Uterus (tissue), 4 donors: ENCODE results near the gene RAP1GAP. TPM values are rescaled to one million over a fixed set of nuclear protein-coding genes. Genes with fewer than 3 reads are reported as not detected.

Source experiments
- DNase-seq, 2 donors: peaks; one replicate each; pipeline ENCODE4 v3.0.0-alpha.2; 2019 to 2020
- H3K27ac ChIP-seq, 2 donors: fragments of 200-600 bp; sonication (generic); 1 replicate in 1 of 2; 2 replicates in 1 of 2; pipeline ENCODE4 v1.5.1; 2016 to 2018
- H3K27me3 ChIP-seq, 2 donors: fragments of 200-600 bp; sonication (generic); one replicate each; pipeline ENCODE4 v1.5.1; 2018 to 2019; ENCODE audit warnings: control low read depth in 1 of 2
- H3K36me3 ChIP-seq, 2 donors: fragments of 200-600 bp; sonication (generic); one replicate each; pipeline ENCODE4 v1.5.1; 2019; ENCODE audit warnings: control low read depth in 1 of 2
- H3K4me1 ChIP-seq, 2 donors: fragments of 200-600 bp; sonication (generic); one replicate each; pipeline ENCODE4 v1.5.1; 2018 to 2019; ENCODE audit warnings: control low read depth in 1 of 2
- H3K4me3 ChIP-seq, 2 donors: fragments of 200-600 bp; sonication (generic); 1 replicate in 1 of 2; 2 replicates in 1 of 2; pipeline ENCODE4 v1.5.1; 2018 to 2019; ENCODE audit warnings: mild to moderate bottlenecking in 1 of 2
- H3K9me3 ChIP-seq, 2 donors: fragments of 200-600 bp; sonication (generic); one replicate each; pipeline ENCODE4 v1.5.1; 2019; ENCODE audit warnings: control low read depth in 1 of 2
- POLR2A ChIP-seq, 2 donors: fragments of 450-650 bp; IDR thresholded peaks; one replicate each; pipeline ENCODE4 v1.6.1; 2016; ENCODE audit warnings: antibody characterized with exemption in 2 of 2, mild to moderate bottlenecking in 1 of 2, moderate library complexity in 1 of 2
- intact Hi-C: fragments of 100-400 bp; cut with DNase I; formaldehyde crosslinking; loops from one replicate; pipeline ENCODE4 v1.15.1; 2023; ENCODE audit warnings: low total_unique reads
- total RNA-seq, 4 donors: library from RNA; depleted of rRNA in 3 of 4; stranded (reverse); fragments of >200 nt in 3 of 4; gene quantifications; one replicate each; pipeline versions ENCODE4 v1.1.0 to v1.2.4, GENCODE V29; 2014 to 2023
- TF ChIP-seq, protein P1 (sequence below), 4 experiments: fragments of 200-600 bp in 2 of 4; fragments of 450-650 bp in 2 of 4; sonication (generic) in 2 of 4; IDR thresholded peaks; one replicate each; pipeline ENCODE4 v1.5.1; 2016 to 2019; ENCODE audit warnings: antibody characterized with exemption in 4 of 4, mild to moderate bottlenecking in 2 of 4, moderate library complexity in 1 of 4
- donor health status: DM: yes; HTN: yes; CAD: no.

The RAP1GAP gene
- total RNA-seq, 4 donors from 2014 or later = 0.18 to 6.9 TPM; not detected in 2

DNA sequence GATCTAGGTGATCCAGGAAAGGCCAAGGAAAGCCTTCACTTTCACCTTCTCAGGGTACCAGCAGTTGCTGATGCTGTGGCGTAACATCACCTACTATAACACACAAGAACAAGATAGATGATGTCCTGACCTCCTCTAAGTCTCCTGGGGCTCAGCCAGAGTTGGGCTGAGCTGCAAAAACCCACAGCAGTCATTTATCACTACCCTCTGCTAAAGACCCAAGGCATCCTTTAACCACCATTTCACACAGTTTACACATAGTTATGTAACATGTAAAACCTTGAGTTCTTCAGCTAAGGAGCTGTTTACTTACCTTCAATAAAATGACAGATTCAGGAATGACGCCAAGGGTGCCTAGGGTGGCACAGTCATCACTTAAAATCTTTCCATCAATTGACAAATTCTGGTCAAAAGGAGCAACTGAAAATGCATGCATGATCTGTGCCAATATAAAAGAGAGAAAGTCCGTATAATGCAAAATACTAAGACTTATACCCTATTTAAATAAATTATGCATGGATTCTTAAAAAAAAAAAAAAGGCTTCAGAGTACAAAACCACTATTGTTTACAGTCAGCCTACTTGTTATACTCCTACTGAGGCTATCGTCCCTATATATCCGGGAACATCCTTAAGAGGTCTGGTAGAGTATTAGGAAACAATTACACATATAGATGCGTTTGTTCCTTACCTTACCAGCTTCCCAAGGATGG lies 20.7 kb upstream of the RAP1GAP start:
- peaks cover 0 to under 1% of the 10 kb centered on the region in 2 donors for H3K9me3 ChIP-seq
- no peaks in the 10 kb centered on the region for H3K36me3 ChIP-seq
- H3K27me3 ChIP-seq = no peaks in the 10 kb centered on the region
- no peaks in the 10 kb centered on the region for H3K4me1 ChIP-seq
- intact Hi-C loops = no loop called here
- no peak overlapping the region for H3K27ac ChIP-seq
- DNase-seq = no peak
- no peak overlapping the region for H3K4me3 ChIP-seq
- TF ChIP-seq, protein P1, sequence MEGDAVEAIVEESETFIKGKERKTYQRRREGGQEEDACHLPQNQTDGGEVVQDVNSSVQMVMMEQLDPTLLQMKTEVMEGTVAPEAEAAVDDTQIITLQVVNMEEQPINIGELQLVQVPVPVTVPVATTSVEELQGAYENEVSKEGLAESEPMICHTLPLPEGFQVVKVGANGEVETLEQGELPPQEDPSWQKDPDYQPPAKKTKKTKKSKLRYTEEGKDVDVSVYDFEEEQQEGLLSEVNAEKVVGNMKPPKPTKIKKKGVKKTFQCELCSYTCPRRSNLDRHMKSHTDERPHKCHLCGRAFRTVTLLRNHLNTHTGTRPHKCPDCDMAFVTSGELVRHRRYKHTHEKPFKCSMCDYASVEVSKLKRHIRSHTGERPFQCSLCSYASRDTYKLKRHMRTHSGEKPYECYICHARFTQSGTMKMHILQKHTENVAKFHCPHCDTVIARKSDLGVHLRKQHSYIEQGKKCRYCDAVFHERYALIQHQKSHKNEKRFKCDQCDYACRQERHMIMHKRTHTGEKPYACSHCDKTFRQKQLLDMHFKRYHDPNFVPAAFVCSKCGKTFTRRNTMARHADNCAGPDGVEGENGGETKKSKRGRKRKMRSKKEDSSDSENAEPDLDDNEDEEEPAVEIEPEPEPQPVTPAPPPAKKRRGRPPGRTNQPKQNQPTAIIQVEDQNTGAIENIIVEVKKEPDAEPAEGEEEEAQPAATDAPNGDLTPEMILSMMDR (IDR thresholded peaks at IDR 0.05) = no peak
- TF ChIP-seq POLR2A (IDR thresholded peaks at IDR 0.05) = no peak

GRCh38 chr1:21687081-21687529 lies 17.9 kb upstream of the RAP1GAP start:
- intact Hi-C loops = no loop called here
- no peak for DNase-seq
- TF ChIP-seq, protein P1 (IDR thresholded peaks at IDR 0.05) = no peak
- no peak for TF ChIP-seq POLR2A (IDR thresholded peaks at IDR 0.05)
- Histone ChIP-seq H3K36me3 (no peaks in the 10 kb centered on the region), H3K9me3 (peaks cover 0 to 3% of the 10 kb centered on the region in 2 donors), H3K27ac (no peak overlapping the region), H3K4me3 (no peak overlapping the region), H3K4me1 (no peaks in the 10 kb centered on the region), H3K27me3 (no peaks in the 10 kb centered on the region)

DNA sequence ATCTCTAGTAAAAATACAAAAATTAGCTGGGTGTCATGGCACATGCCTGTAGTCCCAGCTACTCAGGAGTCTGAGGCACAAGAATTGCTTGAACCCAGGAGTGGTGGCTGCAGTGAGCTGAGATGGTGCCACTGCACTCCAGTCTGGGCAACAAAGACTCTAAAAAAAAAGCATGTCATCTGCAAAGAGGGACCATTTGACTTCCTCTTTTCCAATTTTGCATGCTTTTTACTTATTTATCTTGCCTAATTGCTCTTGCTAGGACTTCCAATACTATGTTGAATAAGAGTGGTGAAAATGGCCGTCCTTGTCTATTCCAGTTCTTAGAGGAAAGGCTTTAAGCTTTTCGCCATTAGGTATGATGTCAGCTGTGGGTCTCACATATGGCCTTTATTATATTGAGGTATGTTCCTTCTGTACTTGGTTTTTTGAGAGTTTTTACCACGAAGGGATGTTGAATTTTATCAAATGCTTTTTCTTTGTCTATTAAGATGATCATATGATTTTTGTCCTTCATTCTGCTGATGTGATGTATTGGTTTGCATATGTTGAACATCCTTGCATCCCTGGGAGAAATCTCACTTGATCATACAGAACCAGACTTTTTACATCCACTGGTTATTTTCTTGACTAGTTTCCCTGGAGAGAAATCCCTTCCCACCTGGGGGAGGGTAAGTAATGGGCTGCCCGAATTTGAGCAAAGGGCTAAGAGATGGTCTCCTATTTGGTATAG lies 17.0 kb upstream of the RAP1GAP start:
- peaks cover 0 to 3% of the 10 kb centered on the region in 2 donors for H3K9me3 ChIP-seq
- no peak for DNase-seq
- no peaks in the 10 kb centered on the region for H3K36me3 ChIP-seq
- H3K27me3 ChIP-seq = no peaks in the 10 kb centered on the region
- intact Hi-C loops = no loop called here
- H3K27ac ChIP-seq = no peak overlapping the region
- TF ChIP-seq, protein P1 (IDR thresholded peaks at IDR 0.05) = no peak
- no peak for TF ChIP-seq POLR2A (IDR thresholded peaks at IDR 0.05)
- no peak overlapping the region for H3K4me3 ChIP-seq
- no peaks in the 10 kb centered on the region for H3K4me1 ChIP-seq

- Histone ChIP-seq H3K9me3 (peaks cover 0 to 3% of the 10 kb centered on the region in 2 donors), H3K4me1 (no peaks in the 10 kb centered on the region), H3K4me3 (no peak overlapping the region), H3K27ac (no peak overlapping the region), H3K36me3 (no peaks in the 10 kb centered on the region), H3K27me3 (no peaks in the 10 kb centered on the region)
- TF ChIP-seq, protein P1 (IDR thresholded peaks at IDR 0.05) = no peak
- TF ChIP-seq POLR2A (IDR thresholded peaks at IDR 0.05) = no peak
- no peak for DNase-seq
- intact Hi-C loops = no loop called here
Observed at GRCh38 chr1:21681426-21681825, 12.3 kb upstream of the RAP1GAP start.

DNA sequence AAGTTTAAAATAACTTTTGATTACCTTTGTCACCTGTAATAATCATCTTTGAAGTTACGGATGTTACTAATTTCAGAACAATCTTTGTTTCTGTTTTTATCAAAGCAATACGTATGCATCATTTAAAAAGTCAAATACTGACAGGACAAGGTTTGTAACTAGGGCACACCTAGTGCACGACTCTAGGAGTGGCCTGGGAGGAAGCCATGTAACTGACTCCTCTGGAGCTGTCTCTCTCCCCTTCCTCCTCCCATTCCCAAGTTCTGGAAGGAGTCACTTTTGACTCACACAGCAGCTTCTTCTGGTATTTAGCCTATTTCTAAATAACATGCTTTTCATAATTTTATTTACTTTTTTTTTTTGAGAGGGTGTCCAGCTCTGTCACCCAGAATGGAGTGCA lies 11.8 kb upstream of the RAP1GAP start:
- TF ChIP-seq, protein P1 (IDR thresholded peaks at IDR 0.05) = no peak
- TF ChIP-seq POLR2A (IDR thresholded peaks at IDR 0.05) = no peak
- Histone ChIP-seq H3K27me3 (no peaks in the 10 kb centered on the region), H3K27ac (no peak overlapping the region), H3K4me3 (no peak overlapping the region), H3K9me3 (peaks cover 0 to 3% of the 10 kb centered on the region in 2 donors), H3K4me1 (no peaks in the 10 kb centered on the region), H3K36me3 (no peaks in the 10 kb centered on the region)
- intact Hi-C loops = no loop called here
- no peak for DNase-seq
